ENCODE data around the gene ARGLU1.

ARGLU1 gene

DNA sequence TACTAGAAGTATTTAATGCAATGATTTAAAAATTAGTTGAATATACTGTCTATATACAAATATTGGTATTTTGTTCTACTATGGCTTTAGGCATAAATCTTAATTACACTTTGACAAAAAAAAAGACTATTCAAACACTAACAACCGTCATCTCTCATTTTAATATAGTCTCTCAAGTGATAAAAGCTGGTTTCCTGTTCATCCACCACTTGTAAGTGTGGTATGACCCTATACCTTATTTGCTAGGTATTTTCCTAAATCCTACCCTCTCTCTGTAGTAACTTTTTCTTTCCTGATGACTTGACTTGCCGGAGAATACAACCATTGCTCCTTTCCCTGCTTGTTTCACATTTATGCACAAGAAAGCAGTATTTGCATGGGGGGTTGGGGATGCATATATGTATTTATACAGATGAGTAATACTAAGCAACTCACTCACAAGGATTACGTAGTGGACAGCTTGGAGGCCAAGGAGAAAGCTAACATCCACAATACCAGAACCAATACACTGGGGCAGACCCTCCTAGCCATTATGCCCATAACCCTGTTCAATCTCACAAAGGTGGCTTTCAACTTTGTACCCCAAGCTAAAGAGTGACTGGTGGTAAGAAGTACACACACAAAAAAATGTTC is 19.8 kb downstream of the ARGLU1 start:
- no peak overlapping the region for H3K4me2 ChIP-seq (ENCODE audit: low read length)
- peaks cover 92% of the 10 kb centered on the region for H3K36me3 ChIP-seq (ENCODE audit: control insufficient read depth, low read length)
- no peaks in the 10 kb centered on the region for H3K4me1 ChIP-seq (ENCODE audit: control insufficient read depth, low read length)
- no peaks in the 10 kb centered on the region for H3K9me3 ChIP-seq (ENCODE audit: control insufficient read depth, insufficient read depth, low read length)
- no peak overlapping the region for H3K4me3 ChIP-seq (ENCODE audit: low read length)
- H3F3A ChIP-seq (ENCODE audit: control insufficient read depth, insufficient read depth), result peaks cover 4% of the 10 kb centered on the region
- H3K27me3 ChIP-seq (ENCODE audit: control insufficient read depth, low read length), result no peaks in the 10 kb centered on the region
- no peaks in the 10 kb centered on the region for H3K9me2 ChIP-seq (replicated peaks; ENCODE audit: control insufficient read depth, low read length)
- H3K79me2 ChIP-seq (ENCODE audit: control insufficient read depth, low read length), result peaks cover 89% of the 10 kb centered on the region
- H4K20me1 ChIP-seq (ENCODE audit: control insufficient read depth, insufficient read depth, low read depth, low read length), result peaks cover 20% of the 10 kb centered on the region
- no peak for TF ChIP-seq CTCF (IDR thresholded peaks at IDR 0.05; ENCODE audit: low read depth, low read length, poor library complexity, severe bottlenecking)
- H3K27ac ChIP-seq (ENCODE audit: low read depth, low read length), result no peak overlapping the region

DNA sequence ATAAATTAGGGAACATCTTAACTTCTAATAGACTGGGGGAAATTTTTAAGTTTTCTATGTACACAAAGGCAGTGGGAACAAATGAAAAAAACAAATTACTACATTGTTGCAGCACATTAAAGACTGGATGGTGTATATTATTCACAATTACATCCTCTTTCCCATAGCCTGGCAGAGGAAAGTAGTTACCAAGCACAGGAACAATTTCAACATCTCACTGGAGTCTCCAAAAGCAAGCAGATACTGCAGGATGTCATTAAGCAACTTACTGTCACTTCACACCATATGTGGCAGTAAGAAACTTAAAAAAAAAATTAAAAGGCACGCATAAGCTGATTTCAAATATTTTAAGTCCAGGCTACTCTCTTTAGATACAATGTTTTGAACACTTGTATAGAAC is 26.1 kb downstream of the ARGLU1 start:
- Histone ChIP-seq H3K27ac (ENCODE audit: low read depth, low read length) (no peak overlapping the region), H4K20me1 (ENCODE audit: control insufficient read depth, insufficient read depth, low read depth, low read length) (peaks cover 7% of the 10 kb centered on the region), H3F3A (ENCODE audit: control insufficient read depth, insufficient read depth) (peaks cover 46% of the 10 kb centered on the region), H3K79me2 (ENCODE audit: control insufficient read depth, low read length) (peaks cover 26% of the 10 kb centered on the region), H3K9me2 (replicated peaks; ENCODE audit: control insufficient read depth, low read length) (no peaks in the 10 kb centered on the region), H3K27me3 (ENCODE audit: control insufficient read depth, low read length) (no peaks in the 10 kb centered on the region), H3K36me3 (ENCODE audit: control insufficient read depth, low read length) (peaks cover 63% of the 10 kb centered on the region), H3K4me1 (ENCODE audit: control insufficient read depth, low read length) (peaks cover 22% of the 10 kb centered on the region), H3K9me3 (ENCODE audit: control insufficient read depth, insufficient read depth, low read length) (no peaks in the 10 kb centered on the region), H3K4me3 (ENCODE audit: low read length) (no peak overlapping the region), H3K4me2 (ENCODE audit: low read length) (no peak overlapping the region)
- TF ChIP-seq CTCF (IDR thresholded peaks at IDR 0.05; ENCODE audit: low read depth, low read length, poor library complexity, severe bottlenecking) (no peak), EZH2phosphoT487 (IDR thresholded peaks at IDR 0.05; ENCODE audit: borderline replicate concordance, low read length) (no peak)

- no peaks in the 10 kb centered on the region for H3K9me3 ChIP-seq (ENCODE audit: control insufficient read depth, insufficient read depth, low read length)
- H3K4me3 ChIP-seq (ENCODE audit: low read length), result no peak overlapping the region
- TF ChIP-seq EZH2phosphoT487 (IDR thresholded peaks at IDR 0.05; ENCODE audit: borderline replicate concordance, low read length) (no peak), CTCF (IDR thresholded peaks at IDR 0.05; ENCODE audit: low read depth, low read length, poor library complexity, severe bottlenecking) (no peak)
- H4K20me1 ChIP-seq (ENCODE audit: control insufficient read depth, insufficient read depth, low read depth, low read length), result peaks cover 3% of the 10 kb centered on the region; the same call in 1 of the 2 replicates
- H3K36me3 ChIP-seq (ENCODE audit: control insufficient read depth, low read length), result peaks cover 52% of the 10 kb centered on the region
- peaks cover 31% of the 10 kb centered on the region for H3K4me1 ChIP-seq (ENCODE audit: control insufficient read depth, low read length)
- no peaks in the 10 kb centered on the region for H3K9me2 ChIP-seq (replicated peaks; ENCODE audit: control insufficient read depth, low read length)
- H3K79me2 ChIP-seq (ENCODE audit: control insufficient read depth, low read length), result peaks cover 14% of the 10 kb centered on the region
- no peak overlapping the region for H3K4me2 ChIP-seq (ENCODE audit: low read length)
- no peaks in the 10 kb centered on the region for H3K27me3 ChIP-seq (ENCODE audit: control insufficient read depth, low read length)
- no peak overlapping the region for H3K27ac ChIP-seq (ENCODE audit: low read depth, low read length)
- peaks cover 49% of the 10 kb centered on the region for H3F3A ChIP-seq (ENCODE audit: control insufficient read depth, insufficient read depth)
Measured at GRCh38 chr13:106540613-106541012, 27.3 kb downstream of the ARGLU1 start.

Measured in DOHH2 (cell line).